Measurements from ENCODE around the gene UGT2B7. TPM values are rescaled to one million over a fixed set of nuclear protein-coding genes. Genes with fewer than 3 reads are reported as not detected.

The UGT2B7 gene
- polyA plus RNA-seq, 1 donor, result 34.4 TPM

GRCh38 chr4:69147334-69147733 is 51.1 kb downstream of the UGT2B7 start:
- no peak overlapping the region for H3K27ac ChIP-seq (ENCODE audit: low read length)
- no peaks in the 10 kb centered on the region for H3K36me3 ChIP-seq (ENCODE audit: control insufficient read depth, insufficient read depth, low read length)
- H3K4me3 ChIP-seq (ENCODE audit: low read length), result no peak overlapping the region
- WGBS (ENCODE audit: insufficient coverage, low lambda C conversion rate), result 90% methylated on average over 2 of the region's 4 CpGs
- no peak for DNase-seq
- no peaks in the 10 kb centered on the region for H3K4me1 ChIP-seq (ENCODE audit: control insufficient read depth, insufficient read depth, low read length)
- H3K9me3 ChIP-seq (ENCODE audit: control insufficient read depth, low read depth, low read length), result no peaks in the 10 kb centered on the region
- H3K27me3 ChIP-seq (ENCODE audit: control insufficient read depth, insufficient read depth, low read length), result no peaks in the 10 kb centered on the region

DNA sequence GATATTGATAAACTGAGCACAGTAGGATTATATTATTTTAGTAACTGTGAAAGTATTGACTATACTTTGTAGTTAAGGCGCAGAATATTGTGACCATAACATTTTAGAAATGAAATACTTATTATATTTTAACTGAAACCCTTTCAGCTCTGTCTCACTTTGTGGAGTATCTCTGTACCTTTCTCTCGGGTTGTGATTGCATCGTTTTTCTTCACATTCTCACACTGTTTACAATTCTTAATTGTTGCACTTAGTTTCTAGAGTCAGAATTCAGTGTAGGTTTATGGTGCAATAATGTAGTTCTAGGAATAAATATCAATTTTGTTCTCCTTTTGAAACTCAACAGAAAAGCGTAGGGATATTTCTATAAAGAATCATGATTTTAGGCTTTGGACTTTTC is 57.7 kb downstream of the UGT2B7 start:
- DNase-seq, result no peak
- H3K36me3 ChIP-seq (ENCODE audit: control insufficient read depth, insufficient read depth, low read length), result no peaks in the 10 kb centered on the region
- no peaks in the 10 kb centered on the region for H3K4me1 ChIP-seq (ENCODE audit: control insufficient read depth, insufficient read depth, low read length)
- WGBS (ENCODE audit: insufficient coverage, low lambda C conversion rate), result 83% methylated on average over 1 of the region's 4 CpGs
- no peaks in the 10 kb centered on the region for H3K27me3 ChIP-seq (ENCODE audit: control insufficient read depth, insufficient read depth, low read length)
- no peak overlapping the region for H3K4me3 ChIP-seq (ENCODE audit: low read length)
- H3K9me3 ChIP-seq (ENCODE audit: control insufficient read depth, low read depth, low read length), result no peaks in the 10 kb centered on the region
- no peak overlapping the region for H3K27ac ChIP-seq (ENCODE audit: low read length)

DNA sequence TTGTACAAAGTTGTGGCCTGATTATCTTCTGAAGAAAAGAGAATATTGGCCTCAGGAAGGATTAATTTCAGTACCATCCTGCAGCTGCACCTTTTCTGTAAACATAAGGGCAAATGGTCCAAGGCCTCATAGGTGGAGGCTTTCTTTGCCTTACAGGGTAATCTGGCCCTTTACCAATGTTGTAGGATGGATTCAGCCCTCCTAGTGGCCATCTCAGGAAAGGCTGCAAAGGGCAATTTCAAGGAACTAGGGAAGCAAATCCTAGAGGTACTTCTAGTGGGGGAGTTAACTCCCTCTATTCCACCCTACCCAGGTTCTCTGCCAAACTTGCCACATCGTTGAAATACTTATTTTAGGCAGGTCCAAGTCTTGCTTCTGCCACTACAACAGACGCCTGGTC is 60.6 kb downstream of the UGT2B7 start:
- H3K27me3 ChIP-seq (ENCODE audit: control insufficient read depth, insufficient read depth, low read length), result no peaks in the 10 kb centered on the region
- H3K27ac ChIP-seq (ENCODE audit: low read length), result no peak overlapping the region
- no peak for DNase-seq
- H3K4me3 ChIP-seq (ENCODE audit: low read length), result no peak overlapping the region
- no CpG with 5 or more reads among the region's 2 CpGs for WGBS (ENCODE audit: insufficient coverage, low lambda C conversion rate)
- no peaks in the 10 kb centered on the region for H3K4me1 ChIP-seq (ENCODE audit: control insufficient read depth, insufficient read depth, low read length)
- no peaks in the 10 kb centered on the region for H3K9me3 ChIP-seq (ENCODE audit: control insufficient read depth, low read depth, low read length)
- no peaks in the 10 kb centered on the region for H3K36me3 ChIP-seq (ENCODE audit: control insufficient read depth, insufficient read depth, low read length)

Other genes starting within 250 kb of the UGT2B7 start
- gene UGT2A3, start 144.7 kb upstream of the UGT2B7 start, polyA plus RNA-seq, result 285 TPM
- 0.15 TPM for gene UGT2B11, start 118.3 kb downstream of the UGT2B7 start, polyA plus RNA-seq
- gene UGT2B28, start 184.0 kb downstream of the UGT2B7 start, polyA plus RNA-seq, result not detected

Measured in large intestine (tissue), 3 donors.